Right ventricle myocardium superior (tissue), 1 donor: ENCODE results near the gene TPSAB1. TPM values are rescaled to one million over a fixed set of nuclear protein-coding genes. Genes with fewer than 3 reads are reported as not detected.

Source experiments
- ATAC-seq: fragments of 200-7000 bp; cut with Tn5 transposase; one replicate; pipeline ENCODE4 v1.9.1; 2020; ENCODE audit warnings: mild to moderate bottlenecking; ENCODE audit not compliant: poor library complexity
- DNase-seq: peaks from one replicate; pipeline ENCODE4 v3.0.0-alpha.2; 2020
- intact Hi-C: fragments of 100-400 bp; cut with DNase I; formaldehyde crosslinking; loops from one replicate; pipeline ENCODE4 v1.11.2; 2022
- total RNA-seq: library from RNA; stranded (reverse); fragmentation: NEBNext Ultra II Directional; extraction: Animal tissue kit (Norgen Biotek cat#: 25700); gene quantifications from one replicate; pipeline ENCODE4 v1.2.1, GENCODE V29; 2021
- donor health status: DM: no; HTN: yes; CAD: no; lungs with severe emphysema.

Gene TPSAB1
- total RNA-seq, 1 donor from 2014 or later = 7.1 TPM

GRCh38 chr16:1289477-1289866, 49.0 kb downstream of the TPSAB1 start:
- ATAC-seq (no peak), DNase-seq (no peak)
- intact Hi-C loops = no loop called here

- DNase-seq (no peak), ATAC-seq (no peak)
- intact Hi-C loops = no loop called here
Observed at GRCh38 chr16:1290063-1290501, 49.6 kb downstream of the TPSAB1 start.

GRCh38 chr16:1290860-1291575, 50.5 kb downstream of the TPSAB1 start:
- no peak for DNase-seq
- no peak for ATAC-seq
- intact Hi-C loops = no loop called here

GRCh38 chr16:1291576-1291974, 51.1 kb downstream of the TPSAB1 start:
- DNase-seq (no peak), ATAC-seq (no peak)
- intact Hi-C loops = no loop called here

Other genes with a start within 250 kb of the TPSAB1 start
- gene SSTR5, start 168.0 kb upstream of the TPSAB1 start, total RNA-seq = 20.8 TPM
- 0.13 TPM for gene C1QTNF8, start 144.5 kb upstream of the TPSAB1 start, total RNA-seq
- 4.2 TPM for gene CACNA1H, start 87.6 kb upstream of the TPSAB1 start, total RNA-seq
- gene TPSG1, start 15.4 kb upstream of the TPSAB1 start, total RNA-seq = 0.19 TPM
- 10.1 TPM for gene TPSB2, start 10.5 kb upstream of the TPSAB1 start, total RNA-seq
- gene TPSD1, start 15.4 kb downstream of the TPSAB1 start, total RNA-seq = 0.51 TPM
- gene UBE2I, start 68.9 kb downstream of the TPSAB1 start, total RNA-seq = 77.2 TPM
- 3.7 TPM for gene BAIAP3, start 92.9 kb downstream of the TPSAB1 start, total RNA-seq
- 52.6 TPM for gene TSR3, start 111.2 kb downstream of the TPSAB1 start, total RNA-seq
- 30.3 TPM for gene GNPTG, start 111.2 kb downstream of the TPSAB1 start, total RNA-seq
- gene UNKL, start 174.0 kb downstream of the TPSAB1 start, total RNA-seq = 13.6 TPM
- 14.7 TPM for gene UQCC4, start 180.0 kb downstream of the TPSAB1 start, total RNA-seq
- gene PERCC1, start 190.4 kb downstream of the TPSAB1 start, total RNA-seq = 0.32 TPM
- 0.81 TPM for gene CCDC154, start 203.9 kb downstream of the TPSAB1 start, total RNA-seq
- 45.0 TPM for gene CLCN7, start 234.3 kb downstream of the TPSAB1 start, total RNA-seq
- gene PTX4, start 248.2 kb downstream of the TPSAB1 start, total RNA-seq = 0.16 TPM